NCI-H1092 treated with DMSO at 0.1 percent for 48 hours (cell line): ENCODE results near the gene MSL3.

Source experiments
- DNase-seq: peaks from one replicate; lab custom pipeline; 2025; lab: John Stamatoyannopoulos, UW

MSL3 gene, protein sequence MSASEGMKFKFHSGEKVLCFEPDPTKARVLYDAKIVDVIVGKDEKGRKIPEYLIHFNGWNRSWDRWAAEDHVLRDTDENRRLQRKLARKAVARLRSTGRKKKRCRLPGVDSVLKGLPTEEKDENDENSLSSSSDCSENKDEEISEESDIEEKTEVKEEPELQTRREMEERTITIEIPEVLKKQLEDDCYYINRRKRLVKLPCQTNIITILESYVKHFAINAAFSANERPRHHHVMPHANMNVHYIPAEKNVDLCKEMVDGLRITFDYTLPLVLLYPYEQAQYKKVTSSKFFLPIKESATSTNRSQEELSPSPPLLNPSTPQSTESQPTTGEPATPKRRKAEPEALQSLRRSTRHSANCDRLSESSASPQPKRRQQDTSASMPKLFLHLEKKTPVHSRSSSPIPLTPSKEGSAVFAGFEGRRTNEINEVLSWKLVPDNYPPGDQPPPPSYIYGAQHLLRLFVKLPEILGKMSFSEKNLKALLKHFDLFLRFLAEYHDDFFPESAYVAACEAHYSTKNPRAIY

GRCh38 chrX:11757719-11758399, at the start of gene MSL3:
MSL3 (plus strand) TSS chrX:11758237; CDS start chrX:11758264, 27 bp downstream.
- peak; percentile 57 for DNase-seq

DNA sequence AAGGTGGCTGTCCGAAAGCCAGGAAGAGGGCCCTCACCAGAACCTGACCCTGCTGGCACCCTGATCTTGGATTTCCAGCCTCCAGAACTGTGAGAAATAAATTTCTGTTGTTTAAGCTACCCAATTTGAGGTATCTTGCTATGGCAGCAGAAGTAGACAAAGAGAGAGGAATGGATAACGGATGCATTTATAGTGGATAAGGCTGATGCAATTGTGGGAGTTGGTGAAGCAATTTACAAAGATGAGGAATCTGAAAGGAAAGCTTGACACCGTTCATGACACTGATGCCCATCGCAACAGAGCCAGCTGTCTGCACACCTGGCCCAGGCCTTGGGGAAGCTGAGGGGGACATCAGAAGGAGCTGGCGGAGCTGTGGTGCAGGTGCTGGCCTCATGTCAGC, 35.7 kb upstream of the MSL3 start:
- no peak for DNase-seq

GRCh38 chrX:11724122-11725017, 33.7 kb upstream of the MSL3 start:
- DNase-seq, result peak; percentile 17

- no peak for DNase-seq
Measured at GRCh38 chrX:11725631-11726442, 32.2 kb upstream of the MSL3 start.

- no peak for DNase-seq
Measured at GRCh38 chrX:11728556-11728955, 29.5 kb upstream of the MSL3 start.

GRCh38 chrX:11733614-11734013, 24.4 kb upstream of the MSL3 start:
- no peak for DNase-seq

DNA sequence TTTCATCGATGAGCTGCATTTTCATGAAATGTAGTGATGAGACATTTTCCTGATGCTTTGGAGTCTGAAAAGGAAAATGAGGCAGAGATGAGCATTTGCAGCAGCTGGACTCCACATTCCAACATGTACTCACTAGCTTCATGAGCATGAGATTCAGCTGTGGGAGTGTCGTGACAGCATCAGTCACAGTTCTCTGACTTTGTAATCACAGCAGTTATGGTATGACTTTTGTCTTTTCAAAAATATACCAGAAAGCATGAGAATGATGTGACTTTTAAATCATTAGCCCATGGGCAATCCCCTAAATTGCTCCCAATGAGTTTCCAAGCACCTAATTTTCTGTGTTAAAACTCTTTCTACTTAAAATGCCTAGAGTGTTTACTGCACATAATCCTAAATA, 18.3 kb upstream of the MSL3 start:
- DNase-seq, result no peak

GRCh38 chrX:11740794-11741193, 17.2 kb upstream of the MSL3 start:
- DNase-seq, result no peak

DNA sequence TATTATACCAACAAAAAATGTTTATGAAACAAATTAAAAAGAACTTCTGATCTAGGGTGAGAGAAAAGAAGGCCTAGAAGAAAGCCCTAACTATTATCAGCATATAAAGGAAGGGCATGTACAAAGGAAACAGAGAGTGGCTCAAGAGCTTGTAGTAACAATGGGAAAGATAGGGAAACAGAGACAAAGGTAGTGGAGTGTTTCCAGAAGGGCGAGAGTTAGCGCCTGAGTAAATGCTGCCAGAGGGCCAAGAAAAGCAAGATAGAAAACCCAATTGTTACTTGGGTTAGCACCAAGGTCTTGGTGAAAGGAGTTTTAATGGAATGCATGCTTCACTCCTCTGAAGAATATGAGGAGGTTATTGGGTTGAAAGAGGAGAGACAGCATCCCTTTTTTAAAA, 16.5 kb upstream of the MSL3 start:
- DNase-seq, result no peak

- DNase-seq, result no peak
Measured at GRCh38 chrX:11745881-11746280, 12.2 kb upstream of the MSL3 start.

DNA sequence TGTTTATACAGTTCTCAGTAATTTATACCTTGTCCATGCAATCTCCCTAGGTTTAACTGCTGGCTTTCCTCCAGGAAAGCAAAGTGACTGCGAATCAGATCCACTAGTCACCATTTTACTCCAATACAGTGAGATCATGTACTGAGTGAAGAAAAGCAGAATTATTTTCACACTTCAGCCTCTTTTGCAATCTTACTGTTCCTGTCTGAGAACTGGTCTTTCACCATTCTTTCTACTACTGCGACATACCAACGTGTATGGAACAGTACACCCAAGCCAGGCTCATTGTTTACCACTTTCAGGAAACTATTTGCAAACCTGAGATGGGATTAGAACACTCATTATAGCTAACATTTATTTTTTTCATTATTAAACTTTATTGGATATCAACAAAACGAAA, 8.0 kb upstream of the MSL3 start:
- DNase-seq, result no peak

DNA sequence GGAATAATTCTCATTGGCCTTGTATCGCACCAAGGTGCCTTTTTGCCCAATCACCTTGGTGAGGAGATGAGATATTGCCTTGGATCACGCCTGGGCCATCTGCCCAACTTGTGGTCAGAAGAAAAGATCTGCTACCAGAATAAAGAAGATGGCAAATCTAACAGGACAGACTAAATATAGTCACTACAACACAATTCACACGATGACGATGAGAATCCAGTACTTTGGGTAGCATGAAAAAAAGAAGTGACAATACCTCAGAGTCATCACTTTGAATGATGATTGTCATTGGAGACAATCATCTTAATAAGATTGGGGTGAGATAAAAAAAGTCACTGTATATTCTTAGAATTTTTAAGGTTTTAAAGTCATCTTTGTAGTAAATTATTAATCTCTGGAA, 7.3 kb upstream of the MSL3 start:
- DNase-seq, result no peak

GRCh38 chrX:11751261-11751660, 6.8 kb upstream of the MSL3 start:
- DNase-seq, result no peak

GRCh38 chrX:11753668-11754067, 4.4 kb upstream of the MSL3 start:
- no peak for DNase-seq

GRCh38 chrX:11754958-11755645, 2.9 kb upstream of the MSL3 start:
- DNase-seq, result no peak

GRCh38 chrX:11755724-11756123, 2.3 kb upstream of the MSL3 start:
- DNase-seq, result no peak

DNA sequence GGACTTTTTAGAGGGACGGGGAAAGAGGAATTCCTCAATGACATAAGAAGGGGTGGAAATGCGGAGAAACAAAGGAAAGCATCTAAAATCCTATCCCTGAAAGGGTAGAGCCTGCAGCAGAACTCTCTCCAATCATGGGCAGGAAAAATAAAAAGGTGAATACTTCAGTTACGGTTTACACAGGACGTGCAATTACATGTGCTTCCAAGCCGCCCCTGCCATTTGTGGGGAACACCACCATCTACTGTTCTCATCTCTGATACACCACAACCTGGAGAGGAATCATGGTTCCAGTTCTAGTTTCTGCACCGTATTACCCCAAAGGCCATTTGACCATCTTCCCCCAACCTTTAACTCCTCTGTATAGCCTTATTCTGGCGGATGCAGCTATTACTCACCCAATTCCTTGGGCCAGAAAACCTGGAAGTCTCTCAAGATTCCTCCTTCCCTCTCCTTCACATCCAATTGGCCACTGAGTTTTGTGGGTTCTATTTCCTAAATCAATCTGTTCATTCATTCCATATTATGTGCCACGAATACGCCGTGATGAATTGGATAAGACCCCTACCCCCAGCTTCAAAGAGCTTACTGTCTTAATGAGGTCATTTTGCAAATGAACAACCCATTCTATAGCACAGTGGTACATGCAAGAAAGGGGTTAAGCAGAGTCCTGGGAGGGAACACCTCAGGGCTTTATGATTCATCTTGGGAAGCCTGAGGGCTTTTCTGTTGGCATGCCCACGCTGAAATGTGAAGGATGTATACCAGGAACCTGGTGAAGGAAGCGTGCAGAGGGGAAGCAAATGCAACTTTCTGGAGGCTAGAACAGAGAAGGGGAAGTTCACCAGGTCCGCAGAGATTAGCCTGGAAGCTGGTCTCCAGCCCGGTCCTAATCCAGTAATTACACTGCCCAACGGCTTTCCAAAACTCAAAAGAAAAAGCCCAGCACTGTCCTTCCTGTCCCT, 1.4 kb upstream of the MSL3 start:
- DNase-seq, result peak; percentile 25

DNA sequence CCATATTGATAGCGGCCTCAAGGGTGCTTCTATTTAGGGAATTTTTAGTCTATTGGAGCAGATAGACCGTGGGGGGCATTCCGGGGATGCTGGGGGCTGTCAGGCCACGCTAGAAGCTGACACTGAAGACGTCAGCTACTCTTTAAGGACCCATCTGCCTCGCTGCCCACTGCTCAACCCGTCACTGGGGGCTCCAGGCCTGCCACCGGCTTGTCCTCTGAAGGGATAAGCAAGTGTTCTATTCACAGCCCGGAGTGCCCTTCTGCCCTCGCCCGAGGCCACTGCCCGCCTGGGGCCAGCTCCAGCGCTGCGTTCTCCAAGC, 679 bp upstream of the MSL3 start:
- DNase-seq, result no peak

DNA sequence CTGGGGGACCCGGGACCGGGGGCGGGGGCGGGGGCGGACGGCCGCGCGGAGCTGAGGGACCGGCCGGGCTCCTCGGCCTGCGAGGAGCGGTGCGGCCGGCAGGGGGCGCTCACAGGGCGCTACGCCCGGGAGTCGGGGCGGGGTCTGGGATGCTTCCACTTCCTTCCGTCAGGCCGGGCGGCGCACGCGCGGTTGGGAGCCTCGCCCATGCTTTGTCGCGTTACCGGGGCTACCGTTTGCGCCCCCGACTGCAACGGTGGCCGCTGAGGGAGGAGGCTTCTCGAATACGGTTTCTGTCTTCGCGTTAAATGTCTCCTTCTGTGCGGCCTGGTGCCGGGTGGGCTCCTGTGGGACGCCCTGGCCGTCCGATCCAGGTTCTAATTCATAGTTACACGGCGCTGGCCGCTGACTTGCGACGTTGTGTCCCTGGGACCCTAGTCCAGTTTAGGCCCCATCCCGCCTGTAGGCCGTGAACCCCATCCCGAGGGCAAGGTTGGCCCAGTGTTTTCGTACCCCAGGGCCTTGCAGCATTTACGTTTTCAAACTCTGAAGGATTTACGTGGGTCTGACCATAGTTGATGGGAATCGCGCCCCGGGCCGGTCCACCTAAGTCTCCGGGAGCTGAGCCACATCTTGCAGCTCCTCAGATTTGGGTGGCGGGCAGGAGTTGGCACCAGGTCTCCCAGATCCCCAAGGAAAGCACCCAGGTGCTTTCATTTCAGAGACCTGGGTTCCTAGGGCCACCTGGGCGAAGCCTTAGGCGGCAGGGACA, 549 bp downstream of the MSL3 start:
- peak; percentile 84 for DNase-seq
